ENCODE measurements around the gene RALGAPA2. TPM values are rescaled to one million over a fixed set of nuclear protein-coding genes. Genes with fewer than 3 reads are reported as not detected.

RALGAPA2 gene
- total RNA-seq, 1 experiment from 2014 or later = 18.2 TPM

GRCh38 chr20:20414640-20415220, 297.7 kb downstream of the RALGAPA2 start:
- peaks cover 54% of the 10 kb centered on the region for H3K4me1 Mint-ChIP-seq
- H3K36me3 Mint-ChIP-seq = no peaks in the 10 kb centered on the region
- ChIA-PET CTCF (no interaction called here), POLR2A (interaction anchor here (1.2 kb wide), 1 partner anchor 49 kb away, joined by 4 read pairs; no protein-coding TSS in a partner anchor)
- no peak overlapping the region for H3K27ac Mint-ChIP-seq
- TF ChIP-seq ZNF671 (CRISPR knock-in tag; IDR thresholded peaks at IDR 0.05) (no peak), MXD4 (CRISPR knock-in tag; IDR thresholded peaks at IDR 0.05; ENCODE audit: borderline replicate concordance) (no peak), AR (CRISPR knock-in tag; IDR thresholded peaks at IDR 0.05) (no peak), PRRX2 (CRISPR knock-in tag; IDR thresholded peaks at IDR 0.05) (no peak), CDX4 (CRISPR knock-in tag; IDR thresholded peaks at IDR 0.05; ENCODE audit: borderline replicate concordance) (no peak), ATF2 (CRISPR knock-in tag; IDR thresholded peaks at IDR 0.05; ENCODE audit: borderline replicate concordance, low read depth) (no peak), PRDM15 (CRISPR knock-in tag; IDR thresholded peaks at IDR 0.05) (no peak), RORB (CRISPR knock-in tag; IDR thresholded peaks at IDR 0.05) (no peak), USF2 (CRISPR knock-in tag; IDR thresholded peaks at IDR 0.05) (no peak), MLX (CRISPR knock-in tag; IDR thresholded peaks at IDR 0.05) (no peak), RELA (CRISPR knock-in tag; IDR thresholded peaks at IDR 0.05; ENCODE audit: borderline replicate concordance) (no peak)
- no peaks in the 10 kb centered on the region for H3K27me3 Mint-ChIP-seq (ENCODE audit: low read depth)
- H3K9me3 Mint-ChIP-seq = no peaks in the 10 kb centered on the region
- DNase-seq (ENCODE audit: low spot score) (no peak), ATAC-seq (no peak)
- no peak overlapping the region for H3K4me3 Mint-ChIP-seq

- no peak overlapping the region for H3K27ac Mint-ChIP-seq
- POLR2A ChIA-PET = interaction anchor here (1.2 kb wide), 1 partner anchor 50 kb away, joined by 4 read pairs; no protein-coding TSS in a partner anchor
- ATAC-seq = no peak
- TF ChIP-seq SMAD3 (CRISPR knock-in tag; IDR thresholded peaks at IDR 0.05; ENCODE audit: borderline replicate concordance) = no peak
- no peak for TF ChIP-seq HMGA2 (CRISPR knock-in tag; IDR thresholded peaks at IDR 0.05)
- TF ChIP-seq CREM (CRISPR knock-in tag; IDR thresholded peaks at IDR 0.05) = no peak
- TF ChIP-seq ATF2 (CRISPR knock-in tag; IDR thresholded peaks at IDR 0.05; ENCODE audit: borderline replicate concordance, low read depth) = no peak
- TF ChIP-seq ZNF281 (CRISPR knock-in tag; IDR thresholded peaks at IDR 0.05) = no peak
- TF ChIP-seq ELF4 (CRISPR knock-in tag; IDR thresholded peaks at IDR 0.05; ENCODE audit: low read depth) = no peak
- TF ChIP-seq ZNF121 (CRISPR knock-in tag; IDR thresholded peaks at IDR 0.05) = no peak
- no peak for TF ChIP-seq NFE2L1 (CRISPR knock-in tag; IDR thresholded peaks at IDR 0.05)
- TF ChIP-seq NR1H2 (CRISPR knock-in tag; IDR thresholded peaks at IDR 0.05) = no peak
- no peak for TF ChIP-seq NR2C2 (CRISPR knock-in tag; IDR thresholded peaks at IDR 0.05)
Measured at GRCh38 chr20:20413810-20414281, 298.6 kb downstream of the RALGAPA2 start.

More at GRCh38 chr20:20413810-20414281, 298.6 kb downstream of the RALGAPA2 start:
- no peak overlapping the region for H3K4me3 Mint-ChIP-seq
- no peaks in the 10 kb centered on the region for H3K36me3 Mint-ChIP-seq
- CTCF ChIA-PET = no interaction called here
- DNase-seq (ENCODE audit: low spot score) = no peak
- H3K4me1 Mint-ChIP-seq = peaks cover 55% of the 10 kb centered on the region
- no peaks in the 10 kb centered on the region for H3K9me3 Mint-ChIP-seq
- H3K27me3 Mint-ChIP-seq (ENCODE audit: low read depth) = no peaks in the 10 kb centered on the region
